Uterus (tissue), 2 donors: ENCODE measurements around the gene CDKN2C.
"Not testable (repeated sequence)": the region's sequence is repeated elsewhere in the genome, so short reads cannot be mapped to it uniquely, and the experiment has no call there.

Experiments used
- POLR2A ChIP-seq, 2 donors: fragments of 450-650 bp; IDR thresholded peaks; one replicate each; pipeline ENCODE4 v1.6.1; 2016; ENCODE audit warnings: antibody characterized with exemption in 2 of 2, mild to moderate bottlenecking in 1 of 2, moderate library complexity in 1 of 2
- TF ChIP-seq, protein P1 (sequence below), 4 experiments: fragments of 200-600 bp in 2 of 4; fragments of 450-650 bp in 2 of 4; sonication (generic) in 2 of 4; IDR thresholded peaks; one replicate each; pipeline ENCODE4 v1.5.1; 2016 to 2019; ENCODE audit warnings: antibody characterized with exemption in 4 of 4, mild to moderate bottlenecking in 2 of 4, moderate library complexity in 1 of 4

DNA sequence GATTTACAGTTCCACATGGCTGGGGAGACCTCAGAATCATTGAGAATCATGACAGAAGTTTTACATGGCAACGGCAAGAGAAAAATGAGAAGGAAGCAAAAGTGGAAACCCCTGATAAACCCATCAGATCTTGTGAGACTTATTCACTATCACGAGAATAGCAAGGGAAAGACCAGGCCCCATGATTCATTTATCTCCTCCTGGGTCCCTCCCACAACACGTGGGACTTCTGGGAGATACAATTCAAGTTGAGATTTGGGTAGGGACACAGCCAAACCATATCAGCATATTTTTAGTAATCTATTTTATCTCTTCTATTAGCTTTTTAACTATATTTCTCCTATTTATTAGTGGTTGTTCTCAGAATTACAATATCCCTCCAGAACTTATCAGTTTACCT, 36.3 kb upstream of the CDKN2C start:
- TF ChIP-seq, protein P1, sequence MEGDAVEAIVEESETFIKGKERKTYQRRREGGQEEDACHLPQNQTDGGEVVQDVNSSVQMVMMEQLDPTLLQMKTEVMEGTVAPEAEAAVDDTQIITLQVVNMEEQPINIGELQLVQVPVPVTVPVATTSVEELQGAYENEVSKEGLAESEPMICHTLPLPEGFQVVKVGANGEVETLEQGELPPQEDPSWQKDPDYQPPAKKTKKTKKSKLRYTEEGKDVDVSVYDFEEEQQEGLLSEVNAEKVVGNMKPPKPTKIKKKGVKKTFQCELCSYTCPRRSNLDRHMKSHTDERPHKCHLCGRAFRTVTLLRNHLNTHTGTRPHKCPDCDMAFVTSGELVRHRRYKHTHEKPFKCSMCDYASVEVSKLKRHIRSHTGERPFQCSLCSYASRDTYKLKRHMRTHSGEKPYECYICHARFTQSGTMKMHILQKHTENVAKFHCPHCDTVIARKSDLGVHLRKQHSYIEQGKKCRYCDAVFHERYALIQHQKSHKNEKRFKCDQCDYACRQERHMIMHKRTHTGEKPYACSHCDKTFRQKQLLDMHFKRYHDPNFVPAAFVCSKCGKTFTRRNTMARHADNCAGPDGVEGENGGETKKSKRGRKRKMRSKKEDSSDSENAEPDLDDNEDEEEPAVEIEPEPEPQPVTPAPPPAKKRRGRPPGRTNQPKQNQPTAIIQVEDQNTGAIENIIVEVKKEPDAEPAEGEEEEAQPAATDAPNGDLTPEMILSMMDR (IDR thresholded peaks at IDR 0.05): not testable (repeated sequence)
- not testable (repeated sequence) for TF ChIP-seq POLR2A (IDR thresholded peaks at IDR 0.05)
